ENCODE measurements around the gene EME1.
"Not testable (repeated sequence)": the region's sequence is repeated elsewhere in the genome, so short reads cannot be mapped to it uniquely, and the experiment has no call there.

The EME1 gene, protein sequence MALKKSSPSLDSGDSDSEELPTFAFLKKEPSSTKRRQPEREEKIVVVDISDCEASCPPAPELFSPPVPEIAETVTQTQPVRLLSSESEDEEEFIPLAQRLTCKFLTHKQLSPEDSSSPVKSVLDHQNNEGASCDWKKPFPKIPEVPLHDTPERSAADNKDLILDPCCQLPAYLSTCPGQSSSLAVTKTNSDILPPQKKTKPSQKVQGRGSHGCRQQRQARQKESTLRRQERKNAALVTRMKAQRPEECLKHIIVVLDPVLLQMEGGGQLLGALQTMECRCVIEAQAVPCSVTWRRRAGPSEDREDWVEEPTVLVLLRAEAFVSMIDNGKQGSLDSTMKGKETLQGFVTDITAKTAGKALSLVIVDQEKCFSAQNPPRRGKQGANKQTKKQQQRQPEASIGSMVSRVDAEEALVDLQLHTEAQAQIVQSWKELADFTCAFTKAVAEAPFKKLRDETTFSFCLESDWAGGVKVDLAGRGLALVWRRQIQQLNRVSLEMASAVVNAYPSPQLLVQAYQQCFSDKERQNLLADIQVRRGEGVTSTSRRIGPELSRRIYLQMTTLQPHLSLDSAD

DNA sequence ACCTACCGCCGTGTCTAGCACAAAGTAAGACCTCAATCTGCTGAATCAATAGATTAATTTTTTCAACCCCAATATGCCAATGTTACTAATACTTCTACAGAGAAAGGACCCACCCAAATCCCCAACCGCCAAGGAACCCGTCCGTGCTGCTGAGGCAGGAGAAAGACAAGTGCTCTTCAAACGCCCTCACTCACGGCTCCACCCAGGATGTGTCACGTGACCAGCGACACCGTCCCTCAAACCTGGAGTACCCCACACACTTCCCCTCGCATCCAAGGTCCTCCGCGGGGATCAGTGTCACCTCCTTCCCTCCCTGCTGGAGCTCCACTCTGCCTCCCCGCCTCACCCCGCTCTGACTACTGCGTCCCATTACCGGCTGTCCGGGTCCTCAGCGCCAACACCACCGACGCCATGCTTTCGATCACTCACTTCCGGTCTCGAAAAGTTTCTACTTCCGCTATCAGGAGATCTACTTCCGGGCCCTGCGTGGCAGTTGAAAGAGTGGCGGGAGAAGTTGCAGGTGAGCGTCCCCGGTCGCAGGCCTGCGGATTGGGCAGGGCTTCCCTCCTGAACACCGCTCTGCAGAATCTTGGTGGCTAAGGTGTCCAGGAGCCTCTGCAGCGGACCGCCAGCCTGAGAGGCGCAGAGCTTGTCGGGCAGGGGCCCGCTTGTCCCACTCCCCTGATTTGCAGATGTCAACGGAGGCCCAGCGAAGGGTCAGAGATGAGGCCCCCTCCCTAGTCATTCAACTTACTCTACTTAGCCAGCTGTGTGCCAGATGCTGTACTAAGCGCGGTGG, at the start of gene EME1, which contains the start of gene MRPL27:
Gene EME1, plus strand, starts transcription at position 472 of the 799 bp plus-strand sequence. CDS start 1,980 bp downstream, outside the sequence.
Gene MRPL27, minus strand, starts transcription at position 427 of the 799 bp plus-strand sequence. Its CDS starts 14 bp downstream, at position 413.
- peak; percentile 64 to 75 for DNase-seq (ENCODE audit: low read depth in 2 of 2)

DNA sequence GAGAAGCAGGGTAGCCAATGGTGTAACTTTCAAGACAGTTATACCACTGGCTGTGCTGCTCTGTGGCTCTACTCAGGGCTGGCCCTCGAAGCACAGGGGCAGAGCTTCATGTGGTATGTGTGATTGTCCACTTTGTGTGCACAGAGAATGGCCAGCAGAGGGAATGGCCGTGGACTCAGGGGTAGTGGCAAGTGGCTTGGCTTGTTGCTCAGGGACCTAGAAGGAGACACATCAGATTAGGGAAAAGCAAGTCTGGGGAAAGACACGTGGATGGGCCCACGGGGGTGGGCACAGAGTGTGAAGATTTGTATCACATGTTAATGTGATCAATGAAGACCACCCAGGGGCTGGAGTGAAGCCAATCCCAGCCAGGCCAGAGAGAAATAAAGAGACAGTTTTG, 47.1 kb upstream of the EME1 start:
- no peak for DNase-seq (ENCODE audit: low read depth in 2 of 2)

DNA sequence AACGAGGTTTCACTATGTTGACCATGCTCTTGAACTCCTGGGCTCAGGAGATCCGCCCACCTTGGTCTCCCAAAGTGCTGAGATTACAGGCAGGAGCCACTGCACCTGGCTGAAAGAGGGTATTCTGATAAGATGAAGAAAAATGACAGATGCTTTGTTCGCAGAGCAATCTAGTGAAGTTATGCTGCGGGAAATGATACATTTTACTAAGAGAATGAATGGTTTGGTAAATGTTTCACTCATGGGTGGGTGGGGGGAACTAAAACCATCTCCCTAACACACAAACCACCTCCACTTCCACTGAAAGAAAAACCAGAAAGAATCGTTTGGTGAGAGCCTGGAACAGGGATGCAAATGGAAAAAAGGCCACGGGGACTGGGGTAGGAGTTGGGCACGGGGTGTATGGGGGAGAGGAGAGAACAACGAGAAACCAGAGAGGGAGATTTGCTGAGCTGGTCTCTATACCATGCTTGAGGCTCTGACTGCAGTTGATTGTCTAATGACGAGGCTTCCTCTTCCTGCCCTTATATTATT, 46.1 kb upstream of the EME1 start:
- no peak for DNase-seq (ENCODE audit: low read depth in 2 of 2)

DNA sequence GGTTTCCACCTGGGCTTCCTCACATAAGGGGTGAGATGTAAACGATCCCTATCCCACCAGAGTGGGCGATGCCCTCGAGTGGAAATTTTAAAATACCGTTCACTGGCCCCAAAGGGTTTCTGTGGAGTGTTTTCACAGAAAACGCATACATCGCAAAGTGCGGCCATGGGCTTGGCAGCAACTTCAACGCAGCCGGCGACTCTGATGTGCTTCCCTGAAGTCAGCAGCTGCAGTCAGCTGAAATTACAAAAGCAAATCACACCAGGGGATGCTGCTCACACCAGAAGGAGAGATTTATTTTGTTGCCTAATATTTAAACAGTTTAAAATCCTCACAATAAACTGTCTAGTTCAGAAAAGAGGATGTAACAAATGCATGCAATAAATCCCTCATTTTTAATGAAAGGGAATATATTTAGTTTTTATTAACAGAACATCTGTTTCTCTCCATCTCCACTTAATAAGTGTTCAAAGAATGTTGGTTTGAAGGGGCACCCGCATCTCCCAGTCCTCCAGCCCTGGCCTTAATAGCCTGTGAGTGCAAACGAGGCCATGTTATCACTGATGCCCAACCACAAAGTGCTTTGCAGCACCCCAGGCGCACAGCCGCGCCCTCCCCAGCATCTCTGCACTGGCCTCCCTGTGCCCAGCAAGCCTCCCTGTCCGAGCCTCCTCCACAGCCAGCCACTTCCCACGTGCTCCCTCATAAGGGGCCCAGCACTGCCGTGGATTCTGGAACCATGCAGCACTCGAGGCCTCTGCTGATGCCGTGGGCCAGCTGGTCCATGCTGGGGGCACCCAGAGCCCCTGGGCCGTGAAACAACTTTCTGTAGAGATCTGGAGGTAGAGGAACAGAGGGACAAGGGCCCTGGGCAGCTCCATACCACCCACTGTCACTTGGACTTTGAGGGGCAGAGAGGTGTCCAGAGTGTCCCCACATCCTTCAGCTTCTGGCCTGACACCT, 44.4 kb upstream of the EME1 start:
- DNase-seq (ENCODE audit: low read depth in 2 of 2): no peak

DNA sequence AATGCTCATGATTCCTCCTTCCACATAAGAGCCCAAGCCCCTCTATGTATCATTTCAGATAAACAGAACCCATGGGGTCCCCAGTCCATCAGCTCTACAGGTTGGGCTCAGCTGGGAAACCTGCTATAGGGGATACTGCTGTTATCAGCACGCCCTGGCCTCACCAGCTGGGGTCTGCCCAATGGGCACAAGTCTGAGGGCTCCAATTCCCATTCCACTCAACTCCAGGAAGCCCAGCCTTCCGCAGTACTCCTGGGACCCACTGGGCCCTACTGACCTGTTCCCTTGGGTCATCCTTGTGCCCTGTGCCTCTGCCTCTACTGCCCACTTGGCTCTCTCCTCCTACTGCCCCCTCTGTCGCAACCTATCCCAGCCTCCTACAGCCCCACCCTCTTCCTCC, 43.3 kb upstream of the EME1 start:
- DNase-seq (ENCODE audit: low read depth in 2 of 2): no peak

DNA sequence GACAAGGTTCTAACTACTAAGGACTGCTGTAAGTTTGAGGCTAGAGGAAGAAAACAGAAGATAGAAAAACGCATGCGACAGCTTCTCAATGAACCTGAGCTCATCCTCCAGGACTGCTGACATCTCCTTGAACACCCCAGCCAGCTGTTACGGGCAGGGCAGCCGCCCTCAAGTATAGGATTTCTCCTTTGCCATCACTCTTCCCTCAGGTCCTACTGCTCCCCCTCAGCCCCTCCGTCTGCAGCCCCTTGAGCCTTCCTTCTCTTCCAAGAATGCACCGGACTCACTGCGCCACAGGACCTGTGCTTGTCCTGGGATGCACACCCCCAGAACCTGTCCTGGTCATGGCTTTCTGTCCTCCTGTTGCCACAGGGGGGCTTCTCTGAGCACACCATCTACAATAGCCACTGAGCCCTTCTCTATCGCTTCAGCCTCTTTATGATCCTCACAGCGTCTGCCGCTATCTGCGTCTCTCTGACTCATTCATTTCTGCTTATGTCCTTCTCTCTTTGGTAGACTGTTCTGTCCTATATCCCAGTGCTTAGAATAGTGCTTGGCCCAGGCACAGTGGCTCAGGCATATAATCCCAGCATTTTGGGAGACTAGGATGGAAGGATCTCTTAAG, 42.8 kb upstream of the EME1 start:
- no peak for DNase-seq (ENCODE audit: low read depth in 2 of 2)

DNA sequence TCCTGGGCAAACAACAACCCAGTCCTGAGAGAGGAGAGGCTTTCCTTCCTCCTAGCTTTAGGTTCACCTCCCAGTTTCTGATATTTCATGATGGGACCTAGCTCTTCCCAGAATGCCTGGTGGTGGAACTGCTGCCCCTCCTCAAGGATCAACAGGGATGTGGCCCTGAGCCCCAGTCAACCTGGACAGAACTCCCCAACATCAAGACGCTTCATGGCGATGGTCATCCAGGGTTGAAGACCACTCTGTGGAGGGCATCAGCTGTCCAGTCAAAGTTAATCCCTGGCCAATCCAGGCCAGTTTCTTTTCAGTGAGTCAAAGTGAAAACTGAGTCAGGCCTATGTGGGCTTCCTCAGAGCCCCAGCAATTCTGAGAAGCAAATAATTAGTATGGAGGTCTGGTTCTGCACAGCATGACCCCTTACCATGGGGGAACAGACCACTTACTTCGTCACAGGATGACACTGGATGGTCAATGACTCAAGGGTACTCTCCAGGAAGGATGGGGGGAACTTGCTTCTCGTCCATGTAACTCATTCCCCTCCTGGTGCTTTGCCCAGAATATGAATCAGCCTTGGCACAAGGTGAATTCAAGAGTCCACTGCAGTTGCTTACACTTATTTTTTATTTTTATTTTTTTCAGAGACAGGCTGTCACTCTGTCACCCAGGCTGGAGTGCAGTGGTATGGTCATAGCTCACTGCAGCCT, 41.8 kb upstream of the EME1 start:
- DNase-seq (ENCODE audit: low read depth in 2 of 2): no peak

DNA sequence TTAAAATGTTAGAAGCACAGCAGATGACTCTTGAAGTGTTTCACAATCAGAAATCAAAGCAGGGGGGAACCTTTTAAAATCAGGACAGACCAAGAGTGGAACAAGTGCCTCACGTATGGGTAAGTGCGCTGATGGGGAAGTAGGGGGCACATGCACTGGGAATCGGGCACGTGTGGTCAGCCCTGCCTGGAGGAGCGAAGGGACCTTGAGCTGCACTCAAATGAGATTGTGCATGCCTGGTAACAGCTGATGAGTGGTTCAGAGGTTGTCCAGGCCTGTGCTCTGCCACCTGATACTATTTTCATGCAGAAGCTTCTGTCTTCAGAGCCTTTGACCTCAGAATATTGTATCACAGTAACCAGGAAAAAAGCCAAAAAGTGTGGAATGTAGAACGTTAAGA, 40.8 kb upstream of the EME1 start:
- DNase-seq (ENCODE audit: low read depth in 2 of 2): no peak

DNA sequence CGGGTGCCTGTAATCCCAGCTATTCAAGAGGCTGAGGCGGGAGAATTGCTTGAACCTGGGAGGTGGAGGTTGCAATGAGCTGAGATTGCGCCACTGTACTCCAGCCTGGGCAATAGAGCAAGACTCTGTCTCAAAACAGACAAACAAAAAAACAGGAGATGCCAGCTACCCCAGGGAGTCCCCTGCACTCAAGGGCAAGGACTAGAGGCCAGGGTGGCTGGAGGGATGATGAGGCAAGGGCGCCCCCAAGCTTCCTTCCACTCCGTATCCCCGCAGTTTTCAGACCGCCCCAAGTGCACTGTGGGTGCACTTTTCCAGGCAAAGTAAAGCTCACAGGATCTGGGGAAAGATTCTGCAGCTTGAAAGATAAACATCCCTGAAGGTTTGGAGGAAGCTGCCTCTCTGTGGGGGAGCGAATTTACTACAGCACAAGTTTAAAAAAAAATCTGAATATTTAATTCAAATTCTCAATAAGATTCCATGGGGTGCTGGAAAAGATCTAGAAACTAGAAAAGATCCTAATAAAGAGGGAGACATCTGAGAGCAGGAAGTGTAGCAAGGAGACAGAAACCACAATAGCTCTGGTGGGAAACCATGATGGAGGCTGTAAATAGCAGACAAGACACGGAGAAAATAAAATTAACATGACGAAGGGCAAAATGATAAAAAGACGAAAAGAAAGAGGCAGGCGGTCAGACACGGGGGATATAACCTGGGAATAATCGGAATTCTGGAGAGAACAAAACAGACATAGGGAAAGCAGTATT, 39.6 kb upstream of the EME1 start:
- not testable (repeated sequence) for DNase-seq (ENCODE audit: low read depth in 2 of 2)

DNA sequence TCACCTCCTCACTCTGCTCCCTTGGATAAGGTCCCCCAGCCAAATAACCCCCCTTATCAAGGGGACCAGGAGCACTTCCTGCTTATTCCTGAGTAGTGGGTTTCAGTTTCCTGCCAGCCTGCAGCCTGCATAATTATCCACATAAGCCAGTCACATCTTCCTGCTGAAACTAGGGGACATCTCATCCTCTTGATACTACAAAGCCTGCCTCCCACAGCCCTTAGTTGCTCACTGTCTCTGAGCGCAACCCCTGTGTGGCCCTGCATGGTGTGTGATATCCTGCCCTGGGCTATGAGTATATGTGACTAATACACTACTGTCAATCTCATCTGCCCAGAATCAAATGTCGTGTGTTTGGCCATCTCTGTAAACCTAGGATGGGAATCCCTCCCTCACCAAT, 35.1 kb upstream of the EME1 start:
- DNase-seq (ENCODE audit: low read depth in 2 of 2): no peak

DNA sequence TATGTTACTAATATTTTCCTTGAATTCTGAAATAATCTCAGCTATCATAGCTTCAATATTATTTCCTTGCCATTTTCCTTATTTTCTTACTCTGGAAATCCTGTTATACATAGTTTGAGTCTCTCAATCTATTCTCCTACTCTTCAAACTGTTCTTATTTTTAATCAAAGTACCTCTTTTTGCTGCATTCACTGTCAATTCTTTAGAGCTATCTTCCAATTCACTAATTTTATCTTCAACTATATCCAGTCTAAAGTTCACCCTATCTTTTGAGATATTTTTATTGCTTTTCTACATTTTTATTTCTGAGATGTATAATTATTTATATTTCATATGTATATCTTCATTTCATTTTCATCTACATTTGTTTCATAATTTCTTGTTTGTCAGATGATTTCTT, 34.4 kb upstream of the EME1 start:
- no peak for DNase-seq (ENCODE audit: low read depth in 2 of 2)

DNA sequence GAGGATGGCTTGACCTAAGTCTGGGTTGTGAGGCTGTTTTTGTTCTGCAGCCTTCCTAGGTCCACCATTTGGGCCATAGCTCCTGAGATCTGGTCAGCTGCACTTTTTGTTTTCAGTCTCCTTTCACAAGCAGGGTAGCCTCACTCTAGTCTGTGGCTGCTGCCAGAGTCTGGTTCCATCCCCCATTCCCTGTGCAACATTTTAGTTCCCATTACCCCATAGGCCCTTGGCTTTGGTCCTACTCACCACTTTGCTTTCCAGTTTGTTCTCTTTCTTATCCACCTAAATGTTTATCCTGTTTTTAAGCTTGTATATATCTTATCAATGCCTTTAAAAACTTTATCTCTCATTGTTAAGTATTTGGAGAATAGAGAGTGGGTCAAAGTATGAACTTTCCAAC, 33.6 kb upstream of the EME1 start:
- no peak for DNase-seq (ENCODE audit: low read depth in 2 of 2)

DNA sequence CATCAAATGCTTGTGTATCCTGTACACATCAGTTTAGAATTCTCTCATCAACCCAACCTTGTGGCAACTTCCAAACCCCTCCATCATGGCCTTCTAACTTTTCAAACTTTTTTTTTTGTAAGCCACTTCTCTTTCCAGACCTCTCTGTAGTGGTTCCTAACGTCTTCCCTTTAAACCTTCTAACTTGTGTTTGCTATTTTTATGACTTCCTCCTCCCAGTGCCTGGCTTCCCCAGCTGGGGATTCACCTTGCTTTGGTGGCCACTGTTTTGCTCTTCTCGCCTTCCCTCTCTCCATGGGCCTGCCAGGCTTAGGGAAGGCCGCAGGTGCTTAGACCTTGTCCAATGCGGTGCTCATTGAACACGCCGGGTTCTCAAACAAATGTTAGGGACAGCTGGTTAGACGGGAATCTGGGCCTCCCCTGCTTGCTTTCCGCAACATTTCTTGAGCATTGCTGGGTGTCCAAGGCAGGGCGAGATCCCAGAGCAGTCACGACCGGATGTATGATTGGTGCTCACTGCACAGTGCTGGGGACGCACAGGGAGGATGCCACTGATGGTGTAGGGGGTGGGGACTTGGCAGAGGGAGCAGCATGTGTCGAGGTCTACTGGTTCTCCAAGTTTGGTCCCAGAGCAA, 28.2 kb upstream of the EME1 start:
- no peak for DNase-seq (ENCODE audit: low read depth in 2 of 2)

DNA sequence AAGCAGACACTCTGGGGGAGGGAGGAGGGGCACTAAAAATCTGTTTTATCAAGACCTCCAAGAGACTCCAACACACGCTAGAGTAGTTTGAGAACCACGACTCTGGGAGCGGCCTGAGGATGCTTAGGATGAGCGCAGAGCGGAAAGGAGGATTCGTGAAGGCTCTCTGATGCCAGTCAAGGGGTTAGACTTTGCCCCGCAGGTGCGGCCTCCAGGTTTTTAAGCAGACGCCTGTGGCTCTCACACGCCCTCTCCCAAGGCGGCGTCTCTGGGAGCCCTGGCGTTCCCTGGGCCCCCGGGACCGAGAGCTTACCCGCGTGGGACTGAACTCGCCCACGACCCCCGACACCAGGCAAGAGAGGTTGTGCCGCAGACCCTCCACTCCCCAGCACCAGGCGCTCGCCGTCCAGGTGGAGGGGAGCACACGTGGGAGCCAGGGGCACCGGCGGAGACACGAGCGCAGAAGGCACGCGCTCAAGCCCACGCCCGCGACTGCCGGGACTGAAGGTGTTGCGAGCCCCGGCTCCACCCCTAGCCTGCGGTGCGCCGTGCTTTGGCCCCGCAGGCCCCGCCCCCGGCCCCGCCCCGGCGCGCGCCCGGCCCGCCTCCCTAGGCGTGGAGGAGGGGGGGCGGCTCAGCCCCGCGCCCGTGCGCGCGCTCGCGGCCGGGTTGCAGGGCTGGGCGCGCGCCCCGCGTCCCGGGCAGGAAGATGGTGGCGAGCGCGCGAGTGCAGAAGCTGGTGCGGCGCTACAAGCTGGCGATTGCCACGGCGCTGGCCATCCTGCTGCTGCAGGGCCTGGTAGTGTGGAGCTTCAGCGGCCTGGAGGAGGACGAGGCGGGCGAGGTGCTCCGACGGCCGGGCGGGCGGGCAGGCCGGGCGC, 27.4 kb upstream of the EME1 start, which contains the start of gene XYLT2:
Gene XYLT2, plus strand, starts transcription at position 695 of the 881 bp plus-strand sequence. Its CDS starts 15 bp downstream, at position 710.
- peak; percentile 83 to 87 for DNase-seq (ENCODE audit: low read depth in 2 of 2)

DNA sequence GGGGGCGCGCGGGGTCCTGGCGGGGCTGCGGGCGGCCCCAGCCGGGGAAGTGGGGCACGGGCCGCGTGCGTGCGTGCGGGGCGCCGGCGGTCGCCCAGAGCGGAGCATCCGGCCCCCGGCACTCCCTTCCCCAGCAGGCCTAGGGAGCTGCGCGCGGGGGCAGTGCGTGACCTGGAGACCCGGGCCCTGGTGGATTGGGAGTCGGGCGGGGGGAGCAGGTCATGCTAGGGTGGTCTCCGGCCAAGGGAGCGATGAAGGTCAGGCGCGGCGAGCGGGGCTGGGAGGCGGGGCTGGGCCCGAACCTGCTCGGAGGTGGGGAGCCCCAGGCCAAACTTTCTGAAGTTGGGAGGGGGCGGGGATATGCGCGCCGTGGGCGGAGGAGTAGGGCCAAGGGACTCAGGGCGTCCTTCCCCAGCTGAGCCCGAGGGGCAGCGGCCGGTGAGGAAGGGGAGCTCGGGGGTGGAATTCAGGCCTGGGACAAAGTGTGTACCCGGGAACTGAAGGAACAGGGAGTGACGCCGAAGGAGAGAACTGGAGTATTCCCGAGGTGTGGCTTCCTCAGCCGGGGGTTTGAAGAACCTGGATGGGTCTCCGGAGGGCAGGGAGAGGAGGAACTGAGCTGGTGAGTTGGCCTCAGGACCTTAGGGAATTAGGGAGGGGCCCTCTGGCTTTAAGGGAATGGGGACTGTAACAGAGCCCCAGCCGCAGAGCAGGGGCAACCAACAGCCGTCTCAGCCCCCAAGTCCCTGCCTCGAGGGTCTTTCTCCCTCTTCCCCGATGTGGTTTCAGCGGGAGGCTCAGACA, 26.5 kb upstream of the EME1 start:
- DNase-seq (ENCODE audit: low read depth in 2 of 2): peak; percentile 15 to 16

DNA sequence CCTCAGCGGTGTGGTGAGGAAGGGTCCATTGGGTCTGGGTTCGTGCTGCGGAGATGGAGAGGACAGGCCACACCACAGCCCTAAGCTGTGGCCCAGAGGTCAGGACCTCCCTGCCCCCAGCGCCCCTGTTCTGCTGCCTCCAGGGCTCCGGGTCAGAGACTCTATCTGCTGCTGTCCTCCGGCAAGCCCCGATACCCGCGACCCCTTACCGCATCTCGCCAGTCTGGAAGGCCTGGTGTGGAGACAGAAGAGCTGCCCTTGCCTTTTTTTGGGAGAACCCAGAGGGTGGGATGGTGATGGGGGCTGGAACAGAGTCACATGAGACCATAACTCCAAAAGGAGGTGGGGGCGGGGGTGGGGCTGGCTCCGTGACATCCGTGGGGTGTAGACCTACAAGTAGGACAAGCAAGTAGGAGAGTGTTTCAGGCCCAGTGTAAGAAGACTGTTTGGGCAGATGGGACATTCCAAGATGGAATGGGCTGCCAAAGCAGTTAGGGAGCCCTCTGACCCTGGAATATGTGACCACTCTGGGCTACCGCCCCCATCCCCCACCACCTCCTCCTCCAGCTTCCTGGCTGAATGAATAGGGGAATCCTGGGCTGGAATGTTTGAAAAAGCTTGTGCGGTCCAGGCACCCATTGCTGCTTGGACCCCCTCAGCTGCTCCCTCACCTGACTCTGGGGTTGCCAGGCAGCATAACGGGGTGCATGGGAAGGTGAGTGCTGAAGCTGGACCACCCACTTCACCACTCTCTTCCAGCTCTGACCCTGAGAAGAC, 25.7 kb upstream of the EME1 start:
- DNase-seq (ENCODE audit: low read depth in 2 of 2): no peak

Measured in stimulated activated CD8-positive, alpha-beta memory T cell treated with anti-CD3 and anti-CD28 coated beads, Interleukin-15, amount 100 ng/mL, for 4 hours (primary cell).